SIG-M5 treated with dmso at 0.1 percent for 504 hours (cell line): Measurements from ENCODE around the gene ZMYND10.

Experiments
- DNase-seq: peaks from one replicate; lab custom pipeline; 2025; ENCODE audit not compliant: unreplicated experiment; lab: John Stamatoyannopoulos, UW

ZMYND10 gene

DNA sequence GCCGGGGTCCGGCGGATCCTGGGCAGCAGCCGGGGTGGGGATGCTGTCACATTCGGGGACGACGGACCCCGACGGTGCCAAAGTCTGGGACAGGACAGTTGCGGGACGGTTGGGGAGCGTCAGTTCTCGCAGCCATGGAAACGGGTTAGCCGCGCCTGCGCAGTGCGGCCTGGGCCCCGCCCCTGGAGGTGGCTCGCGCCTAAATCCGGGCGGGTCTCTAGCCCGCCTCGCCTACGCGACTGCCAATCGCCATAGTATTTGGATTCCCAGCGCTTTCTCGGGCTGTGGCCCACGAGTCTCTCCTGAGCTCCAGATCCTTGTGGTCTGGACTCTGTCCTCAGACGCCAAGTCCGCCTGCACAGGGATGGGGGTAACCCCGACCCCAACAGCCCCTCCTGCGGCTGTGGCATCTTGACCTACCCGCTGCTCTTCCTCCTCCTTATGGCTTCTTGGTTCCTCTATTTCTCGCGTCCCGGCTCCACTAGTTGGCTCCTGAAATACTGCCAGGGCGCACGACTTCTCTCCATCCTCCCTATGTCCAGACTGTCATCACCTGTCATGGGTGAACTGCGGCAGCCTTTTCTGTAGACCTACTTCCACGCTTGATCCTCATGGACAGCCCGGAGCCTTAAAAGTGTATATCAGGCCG lies at the start of gene ZMYND10:
ZMYND10 (minus strand) TSS at position 147 of the 649 bp plus-strand sequence. CDS start 153 bp downstream, outside the sequence.
- no peak for DNase-seq

GRCh38 chr3:50393061-50393460 lies 47.5 kb upstream of the ZMYND10 start:
- no peak for DNase-seq

DNA sequence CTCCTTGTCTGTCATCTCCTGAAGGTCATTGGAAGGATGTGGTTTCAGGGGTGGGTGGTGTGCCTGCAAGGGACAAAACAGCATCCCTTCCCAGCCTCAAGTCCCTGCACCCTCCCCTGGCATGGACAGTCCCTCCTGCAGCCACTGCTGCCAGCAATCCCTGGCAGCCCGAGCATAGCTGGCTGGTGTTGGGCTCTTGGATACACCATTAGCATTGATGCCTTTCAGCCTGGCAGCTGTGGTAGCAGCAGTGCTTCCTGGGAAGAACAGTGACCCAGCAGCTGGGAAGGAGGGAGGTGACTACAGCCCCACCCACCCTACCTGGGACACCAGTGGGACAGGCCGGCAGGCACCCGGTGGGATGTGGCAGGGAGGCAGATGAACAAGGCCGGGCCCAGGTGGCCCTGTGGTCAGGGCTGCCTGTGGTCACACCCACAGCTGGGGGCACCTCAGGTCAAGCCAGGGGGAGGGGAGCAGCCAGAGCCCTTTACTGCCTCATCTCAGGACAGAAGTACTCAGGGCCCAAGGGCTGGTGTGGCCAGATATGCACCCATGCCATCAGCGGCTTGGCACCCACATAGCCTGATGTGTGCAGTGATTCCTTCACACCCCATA lies 46.7 kb upstream of the ZMYND10 start:
- DNase-seq, result no peak

- DNase-seq, result no peak
Observed at GRCh38 chr3:50390508-50391224, 45.1 kb upstream of the ZMYND10 start.

GRCh38 chr3:50389414-50389767 lies 43.9 kb upstream of the ZMYND10 start:
- no peak for DNase-seq

GRCh38 chr3:50388720-50389413 lies 43.3 kb upstream of the ZMYND10 start:
- DNase-seq, result no peak

DNA sequence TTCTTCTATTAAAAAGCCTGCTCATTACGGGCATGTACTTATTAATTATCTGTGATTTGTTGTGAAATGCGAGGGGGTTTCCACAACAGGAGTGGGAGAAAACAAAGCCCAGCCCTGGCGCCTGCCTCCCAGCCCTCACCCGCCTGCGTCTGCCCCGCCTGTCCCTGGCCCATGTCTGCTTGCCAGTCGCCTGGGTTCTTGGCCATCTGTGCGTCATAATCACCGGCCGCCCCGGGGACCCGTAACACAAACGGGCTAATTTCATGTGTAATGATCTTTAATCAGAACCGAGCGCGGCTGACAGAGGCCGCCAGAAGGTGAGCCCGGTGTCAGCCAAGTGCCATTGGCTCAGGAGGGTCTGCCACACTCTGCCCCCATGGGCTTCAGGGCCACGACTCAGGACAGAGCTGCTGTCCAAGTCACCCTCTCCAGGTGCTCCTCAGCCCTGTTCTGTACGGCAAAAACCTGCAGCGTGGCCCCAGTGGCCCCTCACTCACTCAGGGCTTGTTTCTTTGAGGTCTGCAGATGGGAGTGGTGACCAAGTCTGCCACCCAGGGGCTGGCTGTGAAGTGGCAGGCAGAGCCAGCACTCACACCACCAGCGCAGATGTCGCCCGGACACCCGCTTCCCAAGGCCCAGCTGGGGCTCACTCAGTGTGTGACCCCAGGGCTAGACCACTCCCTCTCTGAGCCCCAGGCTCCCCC lies 42.6 kb upstream of the ZMYND10 start:
- no peak for DNase-seq

DNA sequence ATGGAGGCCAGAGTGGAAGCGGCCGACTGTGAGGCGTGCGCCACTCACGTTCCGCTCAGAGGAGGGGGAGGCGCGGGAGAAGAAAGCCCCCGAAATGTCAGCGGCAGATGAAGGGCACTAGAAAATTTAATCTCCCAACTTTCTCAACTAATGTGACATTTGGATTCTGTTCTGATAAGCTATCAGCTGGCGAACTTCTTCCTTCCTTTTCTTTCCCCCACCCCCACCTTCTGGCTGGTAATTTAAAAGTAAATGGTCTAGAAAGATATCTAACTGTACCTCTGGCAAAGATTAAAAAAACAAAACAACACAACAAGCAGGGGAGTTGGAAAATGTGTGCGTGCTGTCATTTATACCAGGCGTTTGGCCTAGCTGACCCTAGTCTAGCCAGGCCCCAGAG lies 40.2 kb upstream of the ZMYND10 start:
- no peak for DNase-seq

DNA sequence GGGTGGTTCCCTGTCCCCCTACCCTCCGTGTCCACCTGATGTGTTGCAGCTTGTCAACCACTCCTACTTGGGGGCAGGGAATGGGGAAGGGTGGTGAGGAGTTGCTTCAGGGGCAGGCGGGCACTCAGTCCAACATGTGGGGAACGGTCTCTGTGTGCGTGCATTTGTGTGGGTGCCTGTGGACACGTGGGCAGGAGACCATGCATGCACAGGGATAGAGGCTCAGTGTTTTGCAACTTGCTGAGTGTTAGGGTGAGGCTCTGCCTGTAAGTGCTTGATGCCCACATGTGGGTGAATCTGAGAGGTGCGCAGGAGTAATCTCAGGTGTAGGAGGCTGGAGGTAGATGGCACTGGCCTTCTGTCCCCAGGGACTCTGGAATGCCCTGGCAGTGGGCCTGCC lies 38.2 kb upstream of the ZMYND10 start:
- no peak for DNase-seq

- no peak for DNase-seq
Observed at GRCh38 chr3:50382722-50383121, 37.2 kb upstream of the ZMYND10 start.

GRCh38 chr3:50381383-50381782 lies 35.9 kb upstream of the ZMYND10 start:
- no peak for DNase-seq

- no peak for DNase-seq
Observed at GRCh38 chr3:50380405-50381085, 35.0 kb upstream of the ZMYND10 start.

DNA sequence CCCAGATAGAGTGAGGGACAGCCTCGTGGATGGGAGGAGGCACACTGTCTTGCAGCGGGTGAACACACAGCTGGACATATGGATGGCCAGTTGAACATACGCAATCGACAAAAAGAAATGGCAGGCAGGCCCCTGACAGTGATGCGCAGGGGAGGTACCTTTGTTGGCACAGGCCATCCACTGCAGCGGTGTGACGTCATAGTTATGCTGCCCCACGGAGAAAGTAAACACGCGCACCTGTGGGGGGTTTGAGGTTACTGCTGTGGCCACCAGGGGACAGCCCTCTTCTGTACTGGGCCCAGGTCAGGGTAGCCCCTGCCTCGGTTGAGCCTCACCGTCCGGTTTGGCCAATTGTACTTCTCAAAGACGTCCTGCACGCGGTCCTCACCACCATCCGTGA lies 33.2 kb upstream of the ZMYND10 start:
- DNase-seq, result no peak

DNA sequence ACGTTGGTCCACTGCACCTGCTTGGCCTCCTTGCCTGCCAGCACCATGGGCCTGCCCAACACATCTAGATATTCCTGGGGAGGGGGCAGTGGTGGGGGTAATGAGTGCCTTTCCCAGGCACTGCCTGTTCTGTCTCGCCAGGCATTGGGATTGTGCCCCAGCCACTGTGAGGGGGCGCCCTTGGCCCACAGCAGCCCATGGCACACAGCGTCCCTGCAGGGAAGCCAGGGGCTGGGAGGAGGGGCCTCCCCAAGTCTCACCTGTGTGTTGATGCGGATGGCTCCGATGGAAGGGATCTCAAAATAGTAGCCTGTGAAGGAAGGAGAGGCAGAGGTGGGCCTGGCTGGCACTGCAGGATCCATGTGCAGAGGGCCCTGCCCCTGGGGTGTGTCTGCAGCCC lies 32.5 kb upstream of the ZMYND10 start:
- no peak for DNase-seq

DNA sequence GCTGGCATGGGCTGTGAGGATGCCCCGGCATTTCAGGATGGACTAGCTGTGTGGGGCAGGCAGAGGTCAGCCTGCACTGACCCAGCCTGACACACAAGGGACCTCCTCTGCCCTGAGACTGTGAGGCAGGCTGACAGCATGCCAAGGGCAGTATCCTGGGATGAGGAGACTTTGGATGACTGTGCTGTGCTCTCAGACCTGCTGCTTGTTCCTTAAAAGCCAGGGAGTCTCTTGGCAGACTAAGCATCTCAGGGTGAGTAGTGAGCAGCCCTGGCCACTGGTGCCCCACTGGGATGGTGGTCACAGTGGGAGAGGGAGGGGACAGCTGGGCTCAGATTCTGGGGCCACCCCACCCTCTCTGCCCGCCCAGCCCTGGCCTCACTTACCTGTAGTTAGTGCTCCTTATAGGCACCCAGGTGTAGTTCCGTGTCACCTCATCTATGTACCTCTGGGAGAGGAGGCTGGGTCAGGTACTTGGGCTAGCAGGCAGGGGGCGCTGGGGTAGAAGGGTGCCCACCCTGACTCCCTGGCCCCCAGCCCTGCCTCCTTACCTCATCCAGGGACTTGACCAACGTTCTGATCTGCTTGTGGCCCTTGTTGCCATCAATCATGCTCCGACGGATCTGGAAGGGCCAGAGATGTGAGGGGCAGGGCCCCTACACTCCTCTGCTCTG lies 29.9 kb upstream of the ZMYND10 start:
- no peak for DNase-seq

DNA sequence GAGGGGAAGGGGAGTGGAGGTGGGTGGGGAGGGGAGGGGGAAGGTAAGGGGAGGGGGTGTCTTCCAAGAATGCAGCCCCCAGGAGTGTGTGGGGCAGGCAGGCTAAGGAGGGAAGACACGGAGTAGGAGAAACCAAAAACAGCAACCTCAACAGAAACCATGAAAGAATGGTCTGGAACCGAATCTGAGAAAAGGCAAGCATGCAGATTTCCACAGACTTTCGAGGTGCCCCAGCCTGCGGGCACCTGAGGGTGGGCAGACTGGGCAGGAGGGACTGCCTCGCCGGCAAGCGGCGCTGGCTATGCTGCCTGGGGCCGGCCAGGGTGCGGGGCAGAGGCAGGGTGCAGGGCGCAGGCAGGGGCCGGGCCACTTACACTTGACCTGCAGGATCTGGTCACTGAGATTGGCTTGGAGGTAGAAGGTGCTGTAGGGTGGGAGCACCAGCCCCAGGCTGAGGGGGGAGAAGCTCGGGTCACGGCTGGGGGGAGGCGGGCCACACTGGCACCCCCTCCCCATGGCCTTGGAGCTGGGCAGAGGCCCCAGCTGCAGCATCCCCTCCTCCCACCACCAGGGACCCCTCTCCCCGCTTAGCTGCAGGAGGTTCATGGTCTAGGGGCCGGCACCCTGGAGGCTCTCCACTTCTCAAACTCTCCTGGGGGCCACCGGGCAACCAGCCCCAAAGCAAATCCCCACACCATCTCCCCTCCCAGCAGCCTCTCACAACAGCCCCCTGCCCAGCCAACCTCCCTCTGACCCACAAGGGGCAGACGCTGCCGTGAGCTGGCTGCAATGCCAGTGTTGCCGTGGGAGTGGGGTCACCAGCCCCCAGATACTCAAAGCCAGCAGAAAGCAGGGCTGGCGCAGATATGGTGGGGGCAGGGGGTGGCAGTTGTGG lies 29.1 kb upstream of the ZMYND10 start:
- DNase-seq, result no peak

DNA sequence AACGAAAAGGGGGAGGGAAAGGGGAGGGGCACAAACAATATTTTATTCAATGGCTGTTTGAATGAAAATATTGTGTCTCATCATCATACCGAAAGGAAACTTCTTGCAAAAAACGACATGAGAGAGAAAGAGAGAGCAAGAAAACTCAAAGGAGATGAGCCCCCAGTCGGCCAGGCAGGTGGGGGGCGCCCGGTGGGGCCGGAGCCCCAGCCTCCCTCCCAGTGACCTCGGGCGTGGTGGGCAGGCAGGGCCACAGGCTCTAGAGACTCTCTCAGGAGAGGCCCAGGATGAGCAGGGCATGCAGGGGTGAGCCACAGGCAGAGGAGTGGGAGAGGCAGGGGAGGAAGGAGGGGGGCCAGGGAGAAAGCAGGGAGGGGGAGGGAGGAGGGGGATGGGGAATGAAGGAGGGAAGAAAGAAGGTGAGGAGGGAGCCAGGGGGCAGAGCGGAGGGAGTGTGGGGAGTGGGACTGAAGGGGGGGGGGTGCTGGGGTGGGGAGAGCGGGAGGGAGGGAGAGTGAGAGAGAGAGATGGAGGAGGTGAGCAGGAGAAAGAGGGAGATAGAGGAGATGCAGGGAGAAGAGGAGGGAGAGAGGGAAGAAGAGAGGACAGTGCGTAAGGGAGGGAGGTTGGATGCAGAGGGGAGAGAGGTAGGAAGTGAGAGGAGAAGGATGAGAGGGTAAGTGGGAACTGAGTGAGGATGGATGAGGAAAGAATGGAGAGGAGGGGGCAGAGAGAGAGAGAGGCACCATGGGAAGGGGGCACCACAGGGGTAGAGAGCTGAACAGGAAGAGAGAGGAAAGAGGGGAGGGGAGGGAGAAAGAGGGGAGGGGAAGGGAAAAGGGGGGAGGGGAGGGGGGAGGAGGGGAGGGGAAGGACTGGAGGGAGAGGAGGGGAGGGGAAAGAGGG lies 27.9 kb upstream of the ZMYND10 start:
- no peak for DNase-seq

DNA sequence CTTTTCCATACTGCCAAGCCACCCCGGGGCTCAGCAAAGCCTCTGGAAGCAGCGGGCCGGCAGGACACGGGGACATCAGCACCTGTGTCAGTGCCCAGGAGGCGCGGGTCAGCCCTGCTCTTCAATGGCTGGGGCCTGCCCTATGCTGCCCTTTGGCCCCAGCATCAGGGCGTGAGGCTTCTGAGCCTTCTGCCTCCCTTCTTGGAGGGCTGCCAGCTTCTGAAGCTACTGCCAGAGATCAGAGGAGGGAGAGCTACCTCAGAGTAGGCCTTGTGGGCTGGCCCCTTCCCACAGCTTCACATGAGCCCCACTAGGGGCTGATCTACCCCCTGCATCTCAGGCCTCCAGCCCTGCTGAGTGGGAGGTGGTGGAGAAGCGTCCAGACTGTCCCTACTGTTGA lies 26.8 kb upstream of the ZMYND10 start:
- DNase-seq, result no peak
